Type B pancreatic cell (in vitro differentiated cells): Measurements from ENCODE around the gene MRPS6. TPM values are rescaled to one million over a fixed set of nuclear protein-coding genes. Genes with fewer than 3 reads are reported as not detected.
A peak's percentile ranks its signal among the peaks of the same experiment; 100 is the strongest.

Experiments used
- DNase-seq: peaks from one replicate; pipeline ENCODE4 v3.0.0; 2021; ENCODE audit warnings: mixed read lengths; ENCODE audit not compliant: unreplicated experiment; ENCODE audit errors: extremely low spot score
- H3K27ac Mint-ChIP-seq: 2 replicates; pipeline ENCODE4 v1.8.0; 2021; ENCODE audit warnings: mild to moderate bottlenecking, mixed read lengths
- H3K27me3 Mint-ChIP-seq: 2 replicates; pipeline ENCODE4 v1.8.0; 2021; ENCODE audit warnings: mixed read lengths
- H3K36me3 Mint-ChIP-seq: 2 replicates; pipeline ENCODE4 v1.8.0; 2021; ENCODE audit warnings: mixed read lengths
- H3K4me1 Mint-ChIP-seq: one replicate; pipeline ENCODE4 v1.8.0; 2021; ENCODE audit warnings: mixed read lengths; ENCODE audit not compliant: unreplicated experiment
- H3K4me3 Mint-ChIP-seq: 2 replicates; pipeline ENCODE4 v1.8.0; 2021; ENCODE audit warnings: mild to moderate bottlenecking, mixed read lengths
- H3K9me3 Mint-ChIP-seq: 2 replicates; pipeline ENCODE4 v1.8.0; 2021; ENCODE audit warnings: mixed read lengths
- CTCF ChIP-seq: fragments of 200-600 bp; sonication (generic); conservative IDR thresholded peaks from 2 replicates; pipeline ENCODE4 v1.5.0; 2021; ENCODE audit warnings: antibody characterized with exemption, mild to moderate bottlenecking
- total RNA-seq: library from RNA; stranded (reverse); gene quantifications from 2 replicates; pipeline ENCODE4 v1.2.1, GENCODE V29; 2021; ENCODE audit warnings: low replicate concordance

Gene MRPS6
- total RNA-seq, 1 donor from 2014 or later: 74.8 TPM

- Mint-ChIP-seq H3K27ac (no peak overlapping the region), H3K4me3 (no peak overlapping the region), H3K36me3 (peaks cover 56% of the 10 kb centered on the region), H3K9me3 (peaks cover 13% of the 10 kb centered on the region), H3K4me1 (peaks cover 43% of the 10 kb centered on the region), H3K27me3 (no peaks in the 10 kb centered on the region)
- TF ChIP-seq CTCF: no peak
- no peak for DNase-seq
Measured at GRCh38 chr21:34131586-34131985, 58.2 kb downstream of the MRPS6 start.

GRCh38 chr21:34132202-34132601 is 58.8 kb downstream of the MRPS6 start:
- Mint-ChIP-seq H3K9me3 (peaks cover 18% of the 10 kb centered on the region), H3K4me1 (peaks cover 40% of the 10 kb centered on the region), H3K27me3 (no peaks in the 10 kb centered on the region), H3K36me3 (peaks cover 60% of the 10 kb centered on the region), H3K27ac (no peak overlapping the region), H3K4me3 (no peak overlapping the region)
- TF ChIP-seq CTCF: no peak
- no peak for DNase-seq

- Mint-ChIP-seq H3K4me3 (no peak overlapping the region), H3K36me3 (peaks cover 55% of the 10 kb centered on the region), H3K9me3 (peaks cover 18% of the 10 kb centered on the region), H3K27me3 (no peaks in the 10 kb centered on the region), H3K4me1 (peaks cover 36% of the 10 kb centered on the region), H3K27ac (no peak overlapping the region)
- TF ChIP-seq CTCF: no peak
- no peak for DNase-seq
Measured at GRCh38 chr21:34132926-34133325, 59.5 kb downstream of the MRPS6 start.

GRCh38 chr21:34133392-34133791 is 60.0 kb downstream of the MRPS6 start:
- H3K9me3 Mint-ChIP-seq: peaks cover 18% of the 10 kb centered on the region
- H3K4me1 Mint-ChIP-seq: peaks cover 36% of the 10 kb centered on the region
- no peaks in the 10 kb centered on the region for H3K27me3 Mint-ChIP-seq
- H3K4me3 Mint-ChIP-seq: no peak overlapping the region
- DNase-seq: no peak
- no peak overlapping the region for H3K27ac Mint-ChIP-seq
- no peak for TF ChIP-seq CTCF
- H3K36me3 Mint-ChIP-seq: peaks cover 55% of the 10 kb centered on the region

- Mint-ChIP-seq H3K9me3 (peaks cover 18% of the 10 kb centered on the region), H3K36me3 (peaks cover 55% of the 10 kb centered on the region), H3K4me3 (no peak overlapping the region), H3K4me1 (peaks cover 32% of the 10 kb centered on the region), H3K27me3 (no peaks in the 10 kb centered on the region), H3K27ac (no peak overlapping the region)
- no peak for DNase-seq
- TF ChIP-seq CTCF: peak; percentile 69
Measured at GRCh38 chr21:34133802-34134201, 60.4 kb downstream of the MRPS6 start.

GRCh38 chr21:34135330-34135729 is 62.0 kb downstream of the MRPS6 start:
- no peak for TF ChIP-seq CTCF
- Mint-ChIP-seq H3K27ac (no peak overlapping the region), H3K27me3 (no peaks in the 10 kb centered on the region), H3K36me3 (peaks cover 58% of the 10 kb centered on the region), H3K4me1 (peaks cover 17% of the 10 kb centered on the region), H3K9me3 (peaks cover 18% of the 10 kb centered on the region), H3K4me3 (no peak overlapping the region)
- DNase-seq: no peak
